Esophagus squamous epithelium (tissue), 4 donors: Measurements from ENCODE around the gene BPTF.
"Not testable (repeated sequence)": the region's sequence is repeated elsewhere in the genome, so short reads cannot be mapped to it uniquely, and the experiment has no call there.

Source experiments
- CTCF ChIP-seq, 6 experiments: fragments of 450-650 bp in 4 of 6; fragments of 200-600 bp in 2 of 6; sonication (generic) in 2 of 6; IDR thresholded peaks; one replicate each; pipeline ENCODE4 v1.5.1; 2016 to 2019; ENCODE audit warnings: antibody characterized with exemption in 6 of 6, mild to moderate bottlenecking in 4 of 6, moderate library complexity in 4 of 6
- POLR2A ChIP-seq, 4 donors: fragments of 450-650 bp; IDR thresholded peaks; one replicate each; pipeline ENCODE4 v1.6.1; 2017; ENCODE audit warnings: antibody characterized with exemption in 4 of 4, mild to moderate bottlenecking in 4 of 4, moderate library complexity in 3 of 4

GRCh38 chr17:67928842-67929241, 103.5 kb downstream of the BPTF start:
- TF ChIP-seq CTCF, POLR2A (IDR thresholded peaks at IDR 0.05): not testable (repeated sequence)
